ENCODE results near the gene EDN1.

DNA sequence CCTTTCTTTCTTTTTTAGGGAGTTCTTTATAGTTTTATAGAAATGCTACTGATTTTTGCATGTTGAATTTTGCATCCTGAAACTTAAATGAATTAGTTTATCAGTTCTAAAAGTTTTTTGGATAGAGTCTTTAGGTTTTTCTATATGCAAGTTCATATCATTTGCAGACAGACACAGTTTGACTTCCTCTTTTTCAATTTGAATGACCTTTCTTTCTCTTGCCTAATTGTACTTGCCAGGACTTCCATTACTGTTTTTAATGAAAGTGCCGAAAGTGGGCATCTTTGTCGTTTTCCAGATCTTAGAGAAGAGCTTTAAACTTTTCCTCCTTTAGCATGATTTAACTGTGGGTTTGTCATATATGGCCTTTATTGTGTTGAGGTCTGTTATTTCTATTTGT, 21.1 kb upstream of the EDN1 start:
- TF ChIP-seq, protein P1, sequence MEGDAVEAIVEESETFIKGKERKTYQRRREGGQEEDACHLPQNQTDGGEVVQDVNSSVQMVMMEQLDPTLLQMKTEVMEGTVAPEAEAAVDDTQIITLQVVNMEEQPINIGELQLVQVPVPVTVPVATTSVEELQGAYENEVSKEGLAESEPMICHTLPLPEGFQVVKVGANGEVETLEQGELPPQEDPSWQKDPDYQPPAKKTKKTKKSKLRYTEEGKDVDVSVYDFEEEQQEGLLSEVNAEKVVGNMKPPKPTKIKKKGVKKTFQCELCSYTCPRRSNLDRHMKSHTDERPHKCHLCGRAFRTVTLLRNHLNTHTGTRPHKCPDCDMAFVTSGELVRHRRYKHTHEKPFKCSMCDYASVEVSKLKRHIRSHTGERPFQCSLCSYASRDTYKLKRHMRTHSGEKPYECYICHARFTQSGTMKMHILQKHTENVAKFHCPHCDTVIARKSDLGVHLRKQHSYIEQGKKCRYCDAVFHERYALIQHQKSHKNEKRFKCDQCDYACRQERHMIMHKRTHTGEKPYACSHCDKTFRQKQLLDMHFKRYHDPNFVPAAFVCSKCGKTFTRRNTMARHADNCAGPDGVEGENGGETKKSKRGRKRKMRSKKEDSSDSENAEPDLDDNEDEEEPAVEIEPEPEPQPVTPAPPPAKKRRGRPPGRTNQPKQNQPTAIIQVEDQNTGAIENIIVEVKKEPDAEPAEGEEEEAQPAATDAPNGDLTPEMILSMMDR (IDR thresholded peaks at IDR 0.05; ENCODE audit: insufficient read depth, low read length, poor library complexity, severe bottlenecking), result no peak
- TF ChIP-seq EZH2phosphoT487 (conservative IDR thresholded peaks at IDR 0.05; ENCODE audit: low read length), result no peak

All from SU-DHL-6 (cell line).